Hindlimb muscle (tissue), 1 donor: Measurements from ENCODE around the gene KCNK7. TPM values are rescaled to one million over a fixed set of nuclear protein-coding genes. Genes with fewer than 3 reads are reported as not detected.

Experiments
- DNase-seq: peaks from one replicate; pipeline ENCODE4 v3.0.0-alpha.2; 2013
- polyA plus RNA-seq: library from polyadenylated mRNA; unstranded; fragments of 120-200 nt; gene quantifications from one replicate; pipeline ENCODE4 v1.2.1, GENCODE V29; 2013; ENCODE audit not compliant: insufficient read length

Gene KCNK7
- polyA plus RNA-seq, 1 donor, result 1.8 TPM

GRCh38 chr11:65586676-65587075, 8.9 kb downstream of the KCNK7 start:
- DNase-seq, result no peak

GRCh38 chr11:65586247-65586630, 9.4 kb downstream of the KCNK7 start:
- no peak for DNase-seq

DNA sequence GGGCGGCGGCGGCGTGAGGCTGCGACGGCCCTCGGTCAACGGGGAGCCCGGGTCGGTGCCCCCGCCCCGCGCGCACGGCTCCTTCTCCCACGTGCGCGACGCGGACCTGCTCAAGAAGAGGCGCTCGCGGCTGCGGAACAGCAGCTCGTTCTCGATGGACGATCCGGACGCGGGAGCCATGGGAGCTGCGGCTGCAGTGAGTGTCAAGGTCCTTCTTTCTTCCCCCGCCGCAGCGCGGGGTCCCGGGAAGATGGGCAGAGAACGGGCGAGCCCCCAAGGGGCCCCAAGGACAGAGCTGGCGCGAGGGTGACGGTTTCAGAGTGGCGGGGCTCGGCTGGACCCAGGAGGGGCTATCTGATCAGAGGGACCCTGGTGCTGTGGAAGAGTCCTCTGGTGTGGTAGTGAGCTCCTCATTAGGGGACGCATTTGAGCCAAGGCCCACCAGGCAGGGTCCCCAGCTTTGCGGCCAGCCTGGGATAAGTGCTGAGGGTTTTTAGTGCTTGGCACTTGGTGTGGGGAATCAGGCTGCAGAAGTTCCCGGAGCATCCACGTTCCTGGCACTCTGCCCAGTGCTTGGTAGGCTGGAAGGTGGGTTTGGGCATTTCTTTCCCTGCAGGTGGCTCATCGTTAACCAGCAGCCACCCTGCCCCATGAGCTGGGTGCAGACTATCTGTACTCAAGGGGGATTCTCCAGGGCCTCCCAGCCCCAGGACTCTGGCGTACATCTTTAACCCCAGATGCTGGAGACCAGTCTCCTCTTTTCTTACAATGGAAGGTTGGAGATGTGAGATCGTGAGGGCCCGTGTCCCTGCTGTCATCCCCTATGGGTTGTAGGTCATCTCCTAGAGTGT, 10.0 kb downstream of the KCNK7 start:
- no peak for DNase-seq

- no peak for DNase-seq
Measured at GRCh38 chr11:65584723-65585171, 10.9 kb downstream of the KCNK7 start.

DNA sequence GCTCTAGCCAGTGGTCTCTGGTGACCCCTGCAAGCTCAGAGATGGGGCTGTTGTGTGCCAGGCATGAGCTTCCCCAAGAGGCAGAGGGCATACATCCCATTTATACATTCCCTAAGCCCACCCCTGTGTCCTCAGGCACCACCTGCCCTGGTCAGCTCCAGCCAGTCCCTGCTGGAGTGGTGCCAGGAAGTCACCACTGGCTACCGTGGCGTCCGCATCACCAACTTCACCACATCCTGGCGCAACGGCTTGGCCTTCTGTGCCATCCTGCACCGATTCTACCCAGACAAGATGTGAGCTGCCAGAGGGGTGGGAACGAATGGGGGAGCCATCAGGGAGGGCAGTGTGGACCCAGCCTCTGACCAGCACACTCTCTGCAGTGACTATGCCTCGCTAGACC, 11.5 kb downstream of the KCNK7 start:
- no peak for DNase-seq

- DNase-seq, result no peak
Measured at GRCh38 chr11:65583589-65583988, 12.0 kb downstream of the KCNK7 start.

GRCh38 chr11:65581928-65582327, 13.7 kb downstream of the KCNK7 start:
- no peak for DNase-seq

DNA sequence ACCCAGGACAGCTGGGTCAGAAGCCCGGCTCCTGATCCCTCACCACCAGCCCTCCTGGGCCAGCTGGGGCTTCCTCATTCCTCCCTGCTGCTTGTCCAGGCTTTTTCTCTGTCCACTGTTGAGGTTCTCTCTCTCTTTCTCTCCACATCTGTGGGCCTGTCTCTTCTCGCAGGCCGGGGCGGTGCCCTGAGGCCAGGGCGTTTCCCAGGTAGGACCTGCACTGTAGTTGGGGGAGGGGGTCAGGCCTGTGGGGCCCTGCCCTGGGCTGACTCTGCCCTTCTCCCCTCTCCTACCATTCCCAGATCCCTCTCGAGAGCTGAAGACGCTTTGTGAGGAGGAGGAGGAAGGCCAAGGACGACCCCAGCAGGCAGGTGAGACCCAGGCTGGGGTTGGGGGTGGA, 14.8 kb downstream of the KCNK7 start:
- DNase-seq, result no peak

- DNase-seq, result no peak
Measured at GRCh38 chr11:65580031-65580692, 15.4 kb downstream of the KCNK7 start.

GRCh38 chr11:65579291-65579690, 16.3 kb downstream of the KCNK7 start:
- no peak for DNase-seq

DNA sequence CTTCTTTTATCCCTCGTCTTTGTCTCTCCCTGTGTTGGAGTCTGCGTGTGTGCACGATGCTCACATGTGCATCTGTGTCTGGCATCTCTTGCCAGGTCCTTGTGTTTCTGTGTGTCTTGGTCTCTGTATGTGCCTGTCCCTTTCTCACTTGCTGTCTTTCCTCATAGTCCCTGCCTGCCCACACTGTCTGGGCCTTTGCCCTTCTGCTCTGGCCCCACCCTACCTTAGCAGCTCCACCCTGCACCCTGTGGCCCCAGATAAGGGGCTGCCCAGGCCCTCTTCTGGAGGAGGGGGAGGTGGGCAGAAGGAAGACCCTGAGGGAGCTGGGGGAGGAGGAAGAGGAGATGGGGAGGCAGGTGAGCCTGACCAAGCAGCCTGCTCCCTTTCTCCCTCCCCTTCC, 16.9 kb downstream of the KCNK7 start:
- DNase-seq, result no peak

DNA sequence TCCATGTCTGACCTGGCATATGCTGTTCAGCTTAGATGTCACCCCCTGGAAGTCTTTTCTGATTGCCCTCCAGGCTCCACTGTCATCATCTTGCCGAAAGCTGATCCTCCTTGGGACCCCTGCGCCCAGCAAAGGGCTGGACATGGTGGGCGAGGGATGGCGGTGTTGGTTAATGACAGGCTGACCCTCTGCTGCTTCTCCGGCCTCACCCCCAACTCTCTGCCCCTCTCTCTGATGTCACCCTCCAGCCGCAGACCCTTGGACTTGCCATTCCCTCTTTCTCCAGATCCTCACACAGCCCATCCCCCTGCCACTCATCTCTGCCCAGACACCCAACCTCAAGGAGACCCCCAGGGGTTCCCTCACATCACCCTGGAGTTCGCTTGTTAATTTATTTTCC, 17.5 kb downstream of the KCNK7 start:
- DNase-seq, result no peak

GRCh38 chr11:65577756-65578109, 17.9 kb downstream of the KCNK7 start:
- no peak for DNase-seq

GRCh38 chr11:65576867-65577755, 18.5 kb downstream of the KCNK7 start:
- no peak for DNase-seq

DNA sequence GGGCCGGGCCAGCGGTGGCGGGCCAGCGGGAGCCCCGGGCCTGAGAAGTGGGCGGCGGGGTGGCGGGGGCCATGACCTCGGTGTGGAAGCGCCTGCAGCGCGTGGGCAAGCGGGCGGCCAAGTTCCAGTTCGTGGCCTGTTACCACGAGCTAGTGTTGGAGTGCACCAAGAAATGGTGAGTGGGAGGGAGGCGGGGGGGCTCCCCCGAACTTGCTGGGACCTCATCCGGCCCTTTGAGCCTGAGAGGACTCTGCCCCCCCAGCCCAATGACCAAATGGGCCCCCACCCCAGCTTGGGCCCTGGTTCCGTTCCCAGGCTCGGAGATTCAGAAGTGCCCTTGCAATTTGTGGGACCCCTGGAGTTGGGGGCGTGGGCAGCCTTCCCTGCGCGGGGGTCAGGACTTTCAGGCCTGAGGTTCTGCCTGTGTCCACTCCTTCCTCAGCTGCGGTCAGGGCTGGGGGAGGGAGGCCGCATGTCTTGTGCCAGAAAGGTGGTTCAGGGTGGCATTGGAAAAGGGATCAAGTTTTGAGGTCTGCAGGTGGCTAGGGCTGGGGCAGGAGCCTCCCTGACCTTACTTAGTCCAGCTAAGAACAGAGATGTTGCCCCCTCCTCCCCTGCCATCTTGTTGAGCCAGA, 19.3 kb downstream of the KCNK7 start:
- no peak for DNase-seq

DNA sequence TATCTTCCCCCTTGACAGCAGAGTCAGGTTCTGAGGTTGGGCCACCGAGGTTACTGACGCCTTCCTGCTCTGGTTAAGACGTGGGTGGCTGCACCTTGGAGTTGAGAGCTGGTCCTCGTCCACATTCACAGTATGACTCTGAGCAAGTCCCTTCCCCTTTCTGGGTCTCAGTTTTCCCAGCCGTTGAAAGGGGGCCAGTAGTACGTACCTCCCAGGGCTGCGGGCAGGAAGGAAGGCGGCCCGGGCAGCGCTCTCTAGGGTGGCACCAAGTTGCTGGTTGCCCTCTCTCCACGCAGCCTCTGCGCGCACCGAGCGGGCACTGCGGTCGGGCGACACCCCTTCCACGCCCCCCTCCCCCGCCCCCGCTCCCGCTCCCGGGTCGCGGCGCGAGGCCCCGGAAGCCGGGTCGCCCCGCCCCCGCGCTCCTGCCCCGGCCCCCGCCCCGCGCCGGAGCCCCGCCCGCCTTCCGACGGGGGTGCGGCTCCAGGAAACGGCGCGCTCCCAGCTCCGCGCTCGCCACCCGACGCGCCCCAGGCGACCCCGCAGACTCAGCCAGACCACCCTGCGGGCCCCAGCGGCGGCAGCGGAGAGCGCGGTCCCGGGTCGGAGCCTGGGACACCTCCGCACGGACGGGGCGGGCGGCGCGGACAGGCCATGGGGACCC, 19.9 kb downstream of the KCNK7 start, which contains the start of gene EHBP1L1:
Gene EHBP1L1, plus strand, starts transcription at position 486 of the 664 bp plus-strand sequence. CDS start 250 bp downstream, outside the sequence.
- peak; percentile 61 for DNase-seq

DNA sequence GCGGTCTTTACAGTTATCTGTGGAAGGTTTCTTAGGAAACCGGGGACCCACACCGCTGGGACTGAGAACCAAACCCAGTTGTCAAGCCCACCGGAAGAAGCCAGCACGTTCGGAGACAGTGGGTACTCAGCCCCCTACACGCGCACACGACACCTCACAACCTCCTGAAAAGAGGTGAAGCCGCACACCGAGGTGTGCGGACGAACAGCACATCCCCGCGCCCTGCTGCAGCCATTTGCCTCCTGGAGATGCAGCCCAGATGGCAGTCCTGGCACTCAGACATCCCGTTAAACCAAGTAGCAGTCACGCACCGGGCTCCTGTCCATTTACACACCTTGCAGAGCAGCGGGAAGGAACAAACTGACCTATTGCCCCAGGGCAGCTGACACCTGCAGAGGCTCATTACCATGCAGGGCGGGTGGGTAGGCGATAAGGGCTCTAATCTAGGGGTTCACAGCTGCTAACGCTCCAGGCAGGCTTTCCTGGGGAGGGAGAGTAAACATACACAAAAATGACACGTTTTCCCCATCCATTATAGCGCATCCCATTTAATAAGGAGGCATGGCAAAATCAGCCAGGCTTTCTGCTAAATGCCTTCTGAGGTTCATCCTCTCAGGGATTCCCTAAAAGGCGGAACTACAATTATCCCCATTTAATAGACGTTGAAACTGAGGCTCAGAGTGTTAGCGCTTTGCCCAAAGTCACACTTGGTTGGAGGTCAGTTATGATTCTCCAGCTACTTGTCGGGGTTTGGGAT, 20.6 kb downstream of the KCNK7 start:
- no peak for DNase-seq

DNA sequence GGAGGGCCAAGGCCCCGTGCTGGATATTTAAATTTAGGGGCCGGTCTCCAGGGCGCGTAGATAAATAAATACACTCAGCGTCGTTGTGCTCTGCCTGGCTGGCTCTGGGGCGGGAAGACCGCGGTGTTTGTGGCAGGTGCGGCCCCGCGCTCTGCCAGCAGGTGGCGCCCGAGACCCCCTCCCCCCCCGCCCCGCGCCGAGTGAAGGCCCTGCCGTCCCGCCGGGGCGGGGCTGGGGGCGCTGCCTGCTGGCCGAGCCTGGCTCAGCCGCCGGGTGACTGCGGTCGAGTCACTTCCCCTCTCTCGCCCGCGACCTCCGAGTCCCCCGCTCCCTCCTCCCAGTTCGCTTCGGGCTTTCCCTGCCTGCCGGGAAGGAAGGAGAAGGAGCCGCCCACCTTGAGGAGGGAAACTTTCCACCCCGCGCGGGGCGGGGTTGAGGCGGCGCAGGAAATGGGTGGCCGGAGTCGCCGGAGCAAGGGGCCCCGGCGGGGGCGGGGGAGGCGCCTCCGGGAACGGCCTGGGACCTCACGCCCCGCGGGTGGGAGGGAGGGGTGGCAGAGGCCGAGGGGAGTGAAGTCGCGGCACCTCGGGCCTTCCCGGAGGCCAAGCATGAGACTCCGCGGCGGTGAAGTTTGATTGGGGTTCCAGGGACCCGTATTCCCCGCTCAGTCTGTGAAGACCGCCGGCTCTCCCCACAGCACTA, 21.3 kb downstream of the KCNK7 start:
- peak; percentile 95 for DNase-seq

- no peak for DNase-seq
Measured at GRCh38 chr11:65573391-65574079, 22.1 kb downstream of the KCNK7 start.
